Activated CD4-positive, alpha-beta T cell treated with anti-CD3 and anti-CD28 coated beads, Interleukin-2, amount 50 U/mL, for 16 hours (primary cell): ENCODE results near the gene NEU3.
"Not testable (repeated sequence)": the region's sequence is repeated elsewhere in the genome, so short reads cannot be mapped to it uniquely, and the experiment has no call there.

ENCODE experiments used
- DNase-seq: peaks from one replicate; pipeline ENCODE4 v3.0.0-alpha.2; 2020

The NEU3 gene

DNA sequence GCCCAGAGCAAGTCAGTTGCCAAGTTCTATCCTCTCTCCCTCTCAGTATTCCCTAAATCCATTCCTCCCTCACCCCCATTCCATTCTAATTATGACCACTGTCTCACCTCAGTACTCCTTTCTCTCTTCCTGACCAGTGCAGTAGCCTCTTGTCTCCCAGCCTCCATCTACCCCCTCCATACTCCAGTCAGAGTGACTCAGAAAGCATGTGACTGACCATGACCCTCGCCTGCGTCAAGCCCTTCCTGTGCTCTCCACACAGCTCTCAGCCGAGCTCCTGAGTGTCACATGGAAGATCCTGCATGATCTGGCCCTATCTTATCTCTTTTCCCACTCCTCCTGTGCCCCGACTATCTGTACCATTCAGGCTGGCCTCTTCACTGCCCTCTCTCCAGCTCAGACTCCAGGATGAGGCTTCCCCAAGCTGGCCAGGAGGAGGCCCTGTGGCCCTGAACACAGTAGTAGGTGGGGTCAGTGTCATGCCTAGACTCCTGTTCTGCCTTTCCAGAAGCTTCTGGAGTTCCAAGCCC lies 42.6 kb downstream of the NEU3 start:
- DNase-seq: no peak

- peak; percentile 62 for DNase-seq
These were observed 43.2 kb downstream of the NEU3 start for GRCh38 chr11:75031771-75032549.

- no peak for DNase-seq
These were observed 43.8 kb downstream of the NEU3 start for GRCh38 chr11:75032550-75032935.

DNA sequence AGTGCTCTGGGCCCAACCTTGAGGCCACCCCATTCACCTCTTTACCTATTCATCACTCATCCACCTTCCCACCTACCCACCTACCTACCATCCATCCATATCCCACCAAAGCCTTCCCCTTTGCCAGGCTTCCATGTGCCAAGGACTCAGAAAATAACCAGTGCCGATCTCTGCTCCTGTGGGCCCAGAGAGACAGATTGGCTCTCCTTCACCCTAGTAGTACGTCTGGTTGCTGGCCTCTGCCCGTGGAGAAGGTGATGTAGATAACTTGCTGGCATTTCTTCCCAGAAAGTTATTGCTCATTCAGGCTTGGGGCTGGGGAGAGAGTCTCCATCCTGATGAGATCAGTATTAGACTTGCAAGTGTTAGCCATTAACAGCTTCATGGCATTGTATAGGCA lies 45.2 kb downstream of the NEU3 start:
- DNase-seq: no peak

DNA sequence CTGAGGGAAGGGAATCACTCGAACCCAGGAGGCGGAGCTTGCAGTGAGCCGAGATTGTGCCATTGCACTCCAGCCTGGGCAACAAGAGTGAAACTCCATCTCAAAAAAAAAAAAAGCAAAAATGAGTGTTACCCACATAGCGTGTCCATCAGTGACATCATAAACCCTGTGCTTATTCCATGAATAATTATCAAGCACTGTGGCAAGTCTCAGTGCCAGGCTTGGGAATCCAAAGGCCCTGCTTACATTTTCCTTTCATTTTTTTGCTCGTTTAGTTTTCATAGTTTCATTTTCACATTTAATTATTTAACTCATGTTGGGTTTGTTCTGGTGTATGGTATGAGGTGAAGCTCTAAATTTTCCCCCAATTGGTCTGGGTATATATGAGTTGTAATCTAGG lies 46.5 kb downstream of the NEU3 start:
- DNase-seq: no peak

GRCh38 chr11:75035911-75036565 lies 47.3 kb downstream of the NEU3 start:
- DNase-seq: no peak

- DNase-seq: no peak
These were observed 51.5 kb downstream of the NEU3 start for GRCh38 chr11:75040167-75040770.

DNA sequence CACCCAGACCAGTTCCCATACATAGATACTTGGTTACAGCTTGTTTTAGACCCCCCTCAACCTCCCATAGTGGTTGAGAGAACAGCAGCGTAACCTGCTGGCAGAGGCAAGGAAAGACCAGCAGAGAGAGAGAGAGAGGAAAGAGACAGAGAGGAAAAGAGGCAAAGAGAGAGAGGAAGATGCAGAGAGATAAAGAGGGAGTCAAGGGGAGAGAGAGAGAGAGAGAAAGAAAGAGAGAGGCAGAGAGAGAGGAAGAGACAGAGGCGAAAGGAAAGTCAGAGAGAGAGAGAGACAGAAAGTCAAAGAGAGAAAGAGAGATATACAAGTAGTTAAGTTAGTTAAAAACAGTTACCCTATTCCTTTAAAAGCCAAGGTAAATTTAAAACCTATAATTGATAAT lies 52.5 kb downstream of the NEU3 start:
- DNase-seq: no peak

- DNase-seq: not testable (repeated sequence)
These were observed 53.1 kb downstream of the NEU3 start for GRCh38 chr11:75041821-75042220.

DNA sequence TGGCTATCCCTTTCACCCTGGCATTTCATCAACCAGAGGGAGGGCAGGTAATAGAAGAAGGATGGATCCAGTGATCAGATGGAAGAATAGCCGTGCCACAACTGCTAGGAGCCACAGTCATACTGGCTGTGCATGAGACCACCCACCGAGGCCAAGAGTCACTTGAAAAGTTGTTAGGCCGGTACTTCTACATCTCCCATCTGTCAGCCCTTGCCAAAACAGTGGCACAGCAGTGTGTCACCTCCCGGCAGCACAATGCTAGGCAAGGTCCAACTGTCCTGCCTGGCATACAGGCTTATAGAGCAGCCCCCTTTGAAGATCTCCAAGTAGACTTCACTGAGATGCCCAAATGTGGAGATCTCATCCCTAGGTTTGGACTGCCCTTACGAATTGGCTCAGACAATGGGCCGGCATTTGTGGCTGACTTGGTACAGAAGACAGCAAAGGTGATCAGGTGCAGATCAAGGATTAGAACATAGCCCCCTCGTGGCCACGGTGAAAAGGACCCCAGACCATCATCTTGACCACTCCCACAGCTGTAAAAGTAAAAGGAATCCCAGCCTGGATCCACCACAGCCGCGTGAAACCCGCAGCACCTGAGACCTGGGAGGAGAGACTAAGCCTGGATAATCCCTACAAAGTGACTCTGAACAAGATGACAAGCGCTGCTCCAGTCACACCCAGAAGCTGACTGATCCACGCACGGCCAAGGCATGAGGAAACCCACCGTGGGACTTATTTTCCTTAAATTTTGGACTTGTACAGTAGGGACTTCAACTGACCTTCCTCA lies 55.8 kb downstream of the NEU3 start:
- not testable (repeated sequence) for DNase-seq

DNA sequence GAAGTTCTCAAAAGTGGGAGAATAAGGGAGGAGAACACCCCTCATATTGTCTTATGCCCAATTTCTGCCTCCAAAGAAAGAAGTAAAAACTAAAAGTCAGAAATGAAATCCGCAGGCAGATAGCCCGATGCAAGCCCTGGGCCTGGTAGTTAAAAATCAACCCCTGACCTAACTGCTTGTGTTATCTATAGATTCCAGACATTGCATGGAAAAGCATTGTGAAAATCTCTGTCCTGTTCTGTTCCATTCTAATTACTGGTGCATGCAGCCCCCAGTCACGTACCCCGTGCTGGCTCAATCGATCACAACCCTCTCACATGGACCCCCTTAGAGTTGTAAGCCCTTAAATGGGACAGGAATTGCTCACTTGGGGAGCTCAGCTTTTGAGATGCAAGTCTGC lies 57.9 kb downstream of the NEU3 start:
- DNase-seq: not testable (repeated sequence)

GRCh38 chr11:75047191-75047590 lies 58.5 kb downstream of the NEU3 start:
- DNase-seq: no peak

DNA sequence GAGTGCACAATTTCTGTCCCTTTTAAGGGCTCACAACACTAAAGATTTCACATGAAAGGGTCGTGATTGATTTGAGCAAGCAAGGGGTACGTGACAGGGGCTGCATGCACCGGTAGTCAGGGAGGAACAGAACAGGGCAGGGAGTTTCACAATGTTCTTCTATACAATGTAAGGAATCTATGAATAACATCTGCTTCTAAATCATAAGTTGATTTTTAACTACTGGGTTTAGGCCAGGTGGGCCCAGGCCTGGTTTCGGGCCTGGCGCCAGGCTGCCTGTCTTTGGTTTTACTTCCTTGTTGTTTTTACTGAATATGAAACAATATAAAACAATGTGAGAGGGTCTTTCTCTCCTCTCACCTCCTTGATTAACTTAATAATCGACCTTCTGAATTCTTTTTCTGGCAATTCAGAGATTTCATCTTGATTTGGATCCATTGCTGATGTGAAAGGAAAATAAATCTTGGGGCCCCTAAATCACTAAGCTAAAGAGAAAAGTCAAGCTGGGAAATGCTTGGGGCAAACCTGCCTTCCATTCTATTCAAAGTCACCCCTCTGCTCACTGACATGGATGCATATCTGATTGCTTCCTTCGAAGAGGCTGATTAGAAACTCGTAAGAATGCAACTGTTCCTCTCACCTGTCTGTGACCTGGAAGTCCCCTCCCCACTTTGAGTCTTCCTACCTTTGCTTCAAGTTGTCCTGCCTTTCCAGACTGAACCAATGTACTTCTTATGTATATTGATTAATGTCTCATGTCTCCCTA lies 61.0 kb downstream of the NEU3 start:
- not testable (repeated sequence) for DNase-seq

DNA sequence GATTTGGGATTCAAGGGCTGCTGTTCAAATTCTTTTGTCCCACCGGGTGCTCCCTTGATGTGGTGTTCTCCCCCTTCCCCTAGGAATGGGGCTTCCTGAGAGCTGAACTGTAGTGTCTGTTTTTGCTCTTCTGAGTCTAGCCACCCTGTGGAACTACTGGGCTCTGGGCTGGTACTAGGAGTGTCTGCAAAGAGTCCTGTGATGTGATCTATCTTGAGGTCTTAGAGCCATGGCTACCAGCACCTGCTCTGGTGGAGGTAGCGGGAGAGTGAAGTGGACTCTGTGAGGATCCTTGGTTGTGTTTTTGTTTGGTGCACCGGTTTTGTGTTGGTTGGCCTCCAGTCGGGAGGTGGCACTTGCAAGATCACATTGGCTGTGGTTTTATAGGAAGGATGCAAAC lies 61.8 kb downstream of the NEU3 start:
- DNase-seq: no peak

GRCh38 chr11:75051043-75051442 lies 62.3 kb downstream of the NEU3 start:
- no peak for DNase-seq

GRCh38 chr11:75052457-75052856 lies 63.7 kb downstream of the NEU3 start:
- DNase-seq: no peak

DNA sequence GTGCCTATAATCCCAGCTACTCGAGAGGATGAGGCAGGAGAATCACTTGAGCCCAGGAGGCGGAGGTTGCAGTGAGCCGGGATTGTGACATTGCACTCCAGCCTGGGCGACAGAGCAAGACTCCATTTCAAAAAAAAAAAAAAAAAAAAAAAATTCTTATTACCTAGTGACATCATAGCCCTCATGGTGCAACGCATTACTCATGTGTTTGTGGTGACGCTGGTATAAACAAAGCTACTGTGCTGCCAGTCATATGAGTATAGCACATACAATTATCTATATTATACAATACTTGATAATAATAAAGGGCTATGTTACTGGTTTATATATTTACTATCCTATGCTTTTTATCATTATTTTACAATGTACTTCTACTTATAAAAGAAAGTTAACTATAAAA lies 66.8 kb downstream of the NEU3 start:
- no peak for DNase-seq

GRCh38 chr11:75056814-75057213 lies 68.1 kb downstream of the NEU3 start:
- DNase-seq: no peak

GRCh38 chr11:75059299-75059698 lies 70.6 kb downstream of the NEU3 start:
- DNase-seq: no peak

GRCh38 chr11:75063741-75064314 lies 75.1 kb downstream of the NEU3 start:
- no peak for DNase-seq

DNA sequence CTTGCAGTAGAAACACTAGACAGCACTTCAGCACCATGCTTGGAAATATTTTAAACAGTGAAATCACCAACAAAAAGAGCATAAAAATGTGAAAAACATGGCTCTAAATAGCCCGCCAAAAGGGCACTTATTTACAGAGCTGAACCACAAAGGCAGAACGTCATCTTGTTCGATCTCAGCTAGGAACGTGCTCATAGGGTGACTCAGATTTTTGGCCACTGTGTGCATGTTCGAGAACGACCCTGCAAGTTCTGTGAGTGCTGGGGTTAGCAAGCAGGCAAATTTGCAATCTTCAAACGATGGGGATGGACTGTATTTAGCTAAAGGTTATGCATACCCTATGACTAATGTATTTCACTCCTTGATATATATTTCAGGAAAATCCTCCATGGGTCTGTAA lies 77.3 kb downstream of the NEU3 start:
- no peak for DNase-seq
